Loucy (cell line): ENCODE results near the gene RNASE8.

ENCODE experiments used
- H2AFZ ChIP-seq: fragments of 200-600 bp; sonication (generic); 2 replicates; pipeline ENCODE4 v1.6.0; 2016; ENCODE audit warnings: antibody characterized with exemption, mild to moderate bottlenecking, low read length, moderate library complexity
- H3F3A ChIP-seq: fragments of 200-600 bp; 2 replicates; pipeline ENCODE4 v1.6.0; 2016; ENCODE audit warnings: antibody characterized with exemption, low read depth, mild to moderate bottlenecking
- H3K27me3 ChIP-seq: fragments of 200-600 bp; sonication (generic); 2 replicates; pipeline ENCODE4 v1.6.1; 2014; ENCODE audit warnings: low read length, mild to moderate bottlenecking; ENCODE audit not compliant: insufficient read depth, poor library complexity, severe bottlenecking
- H3K36me3 ChIP-seq: fragments of 200-600 bp; sonication (generic); 2 replicates; pipeline ENCODE4 v1.6.1; 2016; ENCODE audit warnings: low read length; ENCODE audit not compliant: insufficient read depth
- H3K4me1 ChIP-seq: fragments of 200-600 bp; sonication (generic); 2 replicates; pipeline ENCODE4 v1.5.1; 2014; ENCODE audit warnings: low read length, mild to moderate bottlenecking; ENCODE audit not compliant: insufficient read depth, poor library complexity, severe bottlenecking
- H3K4me2 ChIP-seq: fragments of 200-600 bp; sonication (generic); 2 replicates; pipeline ENCODE4 v1.6.0; 2014; ENCODE audit warnings: antibody characterized with exemption, low read length, low read depth, mild to moderate bottlenecking; ENCODE audit not compliant: poor library complexity, severe bottlenecking
- H3K4me3 ChIP-seq: fragments of 200-600 bp; sonication (generic); 2 replicates; pipeline ENCODE4 v1.5.1; 2014; ENCODE audit warnings: low read length, mild to moderate bottlenecking, mixed read lengths; ENCODE audit not compliant: poor library complexity, severe bottlenecking
- H3K79me2 ChIP-seq: fragments of 200-600 bp; sonication (generic); 2 replicates; pipeline ENCODE4 v1.6.1; 2014; ENCODE audit warnings: low read length; ENCODE audit not compliant: insufficient read depth
- H3K9ac ChIP-seq: fragments of 200-600 bp; sonication (generic); 2 replicates; pipeline ENCODE4 v1.6.0; 2014; ENCODE audit warnings: mild to moderate bottlenecking, low read depth, low read length, moderate library complexity; ENCODE audit not compliant: poor library complexity, severe bottlenecking
- H3K9me2 ChIP-seq: fragments of 200-600 bp; sonication (generic); replicated peaks from 2 replicates; pipeline ENCODE4 v1.6.1; 2016; ENCODE audit warnings: low read depth, low read length, mixed read lengths
- H3K9me3 ChIP-seq: fragments of 200-600 bp; sonication (generic); 2 replicates; pipeline ENCODE4 v1.6.1; 2014; ENCODE audit warnings: mild to moderate bottlenecking, antibody characterized with exemption, low read length, low read depth; ENCODE audit not compliant: insufficient read depth
- H4K20me1 ChIP-seq: fragments of 200-600 bp; sonication (generic); 2 replicates; pipeline ENCODE4 v1.6.0; 2014; ENCODE audit warnings: antibody characterized with exemption, low read length, mild to moderate bottlenecking; ENCODE audit not compliant: insufficient read depth, poor library complexity, severe bottlenecking
- EZH2phosphoT487 ChIP-seq: fragments of 200-600 bp; IDR thresholded peaks from 2 replicates; pipeline ENCODE4 v1.6.1; 2018; ENCODE audit warnings: antibody characterized with exemption, mild to moderate bottlenecking, moderate library complexity, borderline replicate concordance
- TF ChIP-seq, protein P1 (sequence below): fragments of 200-600 bp; sonication (generic); conservative IDR thresholded peaks from 2 replicates; pipeline ENCODE4 v1.5.1; 2014; ENCODE audit warnings: mild to moderate bottlenecking, antibody characterized with exemption, low read length

RNASE8 gene

GRCh38 chr14:21043974-21044618 lies 13.5 kb upstream of the RNASE8 start:
- no peaks in the 10 kb centered on the region for H3F3A ChIP-seq
- no peaks in the 10 kb centered on the region for H3K9me2 ChIP-seq
- no peaks in the 10 kb centered on the region for H3K79me2 ChIP-seq
- H3K27me3 ChIP-seq, result no peaks in the 10 kb centered on the region
- peak overlapping the region; percentile 19; the same call in 1 of the 2 replicates for H2AFZ ChIP-seq
- peak overlapping the region; percentile 49 for H3K9ac ChIP-seq
- no peaks in the 10 kb centered on the region for H3K9me3 ChIP-seq
- no peaks in the 10 kb centered on the region for H4K20me1 ChIP-seq
- peak overlapping the region; percentile 45 for H3K4me3 ChIP-seq
- peaks cover 34% of the 10 kb centered on the region for H3K4me1 ChIP-seq
- no peak for TF ChIP-seq EZH2phosphoT487
- TF ChIP-seq, protein P1, sequence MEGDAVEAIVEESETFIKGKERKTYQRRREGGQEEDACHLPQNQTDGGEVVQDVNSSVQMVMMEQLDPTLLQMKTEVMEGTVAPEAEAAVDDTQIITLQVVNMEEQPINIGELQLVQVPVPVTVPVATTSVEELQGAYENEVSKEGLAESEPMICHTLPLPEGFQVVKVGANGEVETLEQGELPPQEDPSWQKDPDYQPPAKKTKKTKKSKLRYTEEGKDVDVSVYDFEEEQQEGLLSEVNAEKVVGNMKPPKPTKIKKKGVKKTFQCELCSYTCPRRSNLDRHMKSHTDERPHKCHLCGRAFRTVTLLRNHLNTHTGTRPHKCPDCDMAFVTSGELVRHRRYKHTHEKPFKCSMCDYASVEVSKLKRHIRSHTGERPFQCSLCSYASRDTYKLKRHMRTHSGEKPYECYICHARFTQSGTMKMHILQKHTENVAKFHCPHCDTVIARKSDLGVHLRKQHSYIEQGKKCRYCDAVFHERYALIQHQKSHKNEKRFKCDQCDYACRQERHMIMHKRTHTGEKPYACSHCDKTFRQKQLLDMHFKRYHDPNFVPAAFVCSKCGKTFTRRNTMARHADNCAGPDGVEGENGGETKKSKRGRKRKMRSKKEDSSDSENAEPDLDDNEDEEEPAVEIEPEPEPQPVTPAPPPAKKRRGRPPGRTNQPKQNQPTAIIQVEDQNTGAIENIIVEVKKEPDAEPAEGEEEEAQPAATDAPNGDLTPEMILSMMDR, result no peak
- peak overlapping the region; percentile 66 for H3K4me2 ChIP-seq
- H3K36me3 ChIP-seq, result no peaks in the 10 kb centered on the region

DNA sequence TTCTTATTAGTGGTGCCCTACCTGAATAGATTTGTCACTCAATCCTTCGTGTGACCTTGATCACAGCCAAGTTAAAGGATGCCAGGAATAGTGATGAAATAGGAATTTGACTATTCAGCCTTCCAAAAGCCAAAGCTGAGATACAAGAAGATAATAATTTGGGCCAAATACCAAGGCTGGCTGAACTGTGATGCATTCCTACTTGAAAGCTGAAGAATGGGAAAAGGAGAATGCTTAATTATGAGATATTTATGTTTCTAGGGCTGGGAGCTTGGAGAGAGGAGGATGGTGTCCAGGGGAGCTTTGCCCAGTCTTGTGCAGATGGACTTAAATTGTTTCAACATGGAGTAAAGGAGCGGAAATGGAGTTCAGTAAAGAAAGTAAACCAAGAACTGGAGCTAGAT lies 10.2 kb upstream of the RNASE8 start:
- Histone ChIP-seq H2AFZ (no peak overlapping the region), H4K20me1 (no peaks in the 10 kb centered on the region), H3K27me3 (no peaks in the 10 kb centered on the region), H3K9ac (no peak overlapping the region), H3K36me3 (no peaks in the 10 kb centered on the region), H3K79me2 (no peaks in the 10 kb centered on the region), H3K4me2 (no peak overlapping the region), H3K4me1 (peaks cover 33% of the 10 kb centered on the region), H3K9me2 (no peaks in the 10 kb centered on the region), H3K4me3 (no peak overlapping the region), H3K9me3 (no peaks in the 10 kb centered on the region), H3F3A (no peaks in the 10 kb centered on the region)
- TF ChIP-seq, protein P1, result no peak
- TF ChIP-seq EZH2phosphoT487, result no peak

GRCh38 chr14:21048638-21049037 lies 9.0 kb upstream of the RNASE8 start:
- no peaks in the 10 kb centered on the region for H3K27me3 ChIP-seq
- H2AFZ ChIP-seq, result no peak overlapping the region
- no peak overlapping the region for H3K4me3 ChIP-seq
- H3F3A ChIP-seq, result no peaks in the 10 kb centered on the region
- TF ChIP-seq, protein P1, result no peak
- TF ChIP-seq EZH2phosphoT487, result no peak
- H3K36me3 ChIP-seq, result no peaks in the 10 kb centered on the region
- H3K4me2 ChIP-seq, result no peak overlapping the region
- peaks cover 21% of the 10 kb centered on the region for H3K4me1 ChIP-seq
- H3K9me2 ChIP-seq, result no peaks in the 10 kb centered on the region
- no peak overlapping the region for H3K9ac ChIP-seq
- H3K79me2 ChIP-seq, result no peaks in the 10 kb centered on the region
- H3K9me3 ChIP-seq, result no peaks in the 10 kb centered on the region
- H4K20me1 ChIP-seq, result no peaks in the 10 kb centered on the region
